Omental fat pad (tissue), 4 donors: ENCODE results near the gene CHMP1B. TPM values are rescaled to one million over a fixed set of nuclear protein-coding genes. Genes with fewer than 3 reads are reported as not detected.

Source experiments
- ATAC-seq: fragments of 150-250 bp; one replicate; pipeline ENCODE4 v1.9.1; 2016; ENCODE audit warnings: mild to moderate bottlenecking, moderate library complexity; ENCODE audit not compliant: low FRiP score
- DNase-seq: peaks from one replicate; pipeline ENCODE4 v3.0.0-alpha.2; 2019; ENCODE audit warnings: low spot score
- total RNA-seq, 4 donors: library from RNA; depleted of rRNA; stranded (reverse); fragments of >200 nt; gene quantifications; one replicate each; pipeline ENCODE4 v1.1.0, GENCODE V29; 2016
- TF ChIP-seq, protein P1 (sequence below), 3 donors: fragments of 450-650 bp; IDR thresholded peaks; one replicate each; pipeline ENCODE4 v1.5.1; 2016 to 2017; ENCODE audit warnings: antibody characterized with exemption in 3 of 3, mild to moderate bottlenecking in 3 of 3, moderate library complexity in 2 of 3

CHMP1B gene
- total RNA-seq, 4 donors from 2014 or later, result 32.5 to 80.5 (median 44.5) TPM

- DNase-seq, result no peak
- ATAC-seq, result no peak
- TF ChIP-seq, protein P1, sequence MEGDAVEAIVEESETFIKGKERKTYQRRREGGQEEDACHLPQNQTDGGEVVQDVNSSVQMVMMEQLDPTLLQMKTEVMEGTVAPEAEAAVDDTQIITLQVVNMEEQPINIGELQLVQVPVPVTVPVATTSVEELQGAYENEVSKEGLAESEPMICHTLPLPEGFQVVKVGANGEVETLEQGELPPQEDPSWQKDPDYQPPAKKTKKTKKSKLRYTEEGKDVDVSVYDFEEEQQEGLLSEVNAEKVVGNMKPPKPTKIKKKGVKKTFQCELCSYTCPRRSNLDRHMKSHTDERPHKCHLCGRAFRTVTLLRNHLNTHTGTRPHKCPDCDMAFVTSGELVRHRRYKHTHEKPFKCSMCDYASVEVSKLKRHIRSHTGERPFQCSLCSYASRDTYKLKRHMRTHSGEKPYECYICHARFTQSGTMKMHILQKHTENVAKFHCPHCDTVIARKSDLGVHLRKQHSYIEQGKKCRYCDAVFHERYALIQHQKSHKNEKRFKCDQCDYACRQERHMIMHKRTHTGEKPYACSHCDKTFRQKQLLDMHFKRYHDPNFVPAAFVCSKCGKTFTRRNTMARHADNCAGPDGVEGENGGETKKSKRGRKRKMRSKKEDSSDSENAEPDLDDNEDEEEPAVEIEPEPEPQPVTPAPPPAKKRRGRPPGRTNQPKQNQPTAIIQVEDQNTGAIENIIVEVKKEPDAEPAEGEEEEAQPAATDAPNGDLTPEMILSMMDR (IDR thresholded peaks at IDR 0.05), result no peak
Observed at GRCh38 chr18:11897781-11898180, 46.6 kb downstream of the CHMP1B start.

- TF ChIP-seq, protein P1 (IDR thresholded peaks at IDR 0.05), result no peak
- ATAC-seq (no peak), DNase-seq (no peak)
Observed at GRCh38 chr18:11899063-11899462, 47.9 kb downstream of the CHMP1B start.

DNA sequence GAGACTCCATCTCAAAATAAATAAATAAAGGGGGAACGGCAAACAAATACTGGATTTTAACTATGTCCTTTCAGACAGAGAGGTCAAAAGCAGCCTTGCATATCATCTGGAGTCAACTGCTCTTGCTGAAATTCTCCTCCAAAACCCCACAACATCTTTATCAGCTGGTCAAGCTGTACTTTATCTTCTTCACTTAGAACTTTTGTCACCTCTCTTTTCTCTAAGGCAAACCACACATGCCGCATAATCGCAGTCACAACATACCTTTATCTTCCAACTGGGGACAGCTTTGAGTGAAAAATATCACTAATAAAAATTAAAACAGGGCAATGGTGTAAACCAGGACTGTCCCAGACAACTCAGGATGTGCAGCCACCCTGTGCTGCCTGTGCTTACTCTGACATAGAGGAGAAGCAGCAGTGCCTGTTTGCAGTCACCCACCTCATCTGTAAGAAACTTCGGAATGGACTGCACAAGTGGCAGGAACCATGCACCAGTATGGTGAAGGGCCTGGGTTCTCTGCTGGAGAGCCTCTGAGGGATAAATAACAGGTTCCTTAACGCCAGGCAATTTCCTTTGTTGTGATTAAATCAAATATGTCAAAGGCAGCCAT, 50.7 kb downstream of the CHMP1B start:
- TF ChIP-seq, protein P1 (IDR thresholded peaks at IDR 0.05), result no peak
- ATAC-seq (no peak), DNase-seq (no peak)

DNA sequence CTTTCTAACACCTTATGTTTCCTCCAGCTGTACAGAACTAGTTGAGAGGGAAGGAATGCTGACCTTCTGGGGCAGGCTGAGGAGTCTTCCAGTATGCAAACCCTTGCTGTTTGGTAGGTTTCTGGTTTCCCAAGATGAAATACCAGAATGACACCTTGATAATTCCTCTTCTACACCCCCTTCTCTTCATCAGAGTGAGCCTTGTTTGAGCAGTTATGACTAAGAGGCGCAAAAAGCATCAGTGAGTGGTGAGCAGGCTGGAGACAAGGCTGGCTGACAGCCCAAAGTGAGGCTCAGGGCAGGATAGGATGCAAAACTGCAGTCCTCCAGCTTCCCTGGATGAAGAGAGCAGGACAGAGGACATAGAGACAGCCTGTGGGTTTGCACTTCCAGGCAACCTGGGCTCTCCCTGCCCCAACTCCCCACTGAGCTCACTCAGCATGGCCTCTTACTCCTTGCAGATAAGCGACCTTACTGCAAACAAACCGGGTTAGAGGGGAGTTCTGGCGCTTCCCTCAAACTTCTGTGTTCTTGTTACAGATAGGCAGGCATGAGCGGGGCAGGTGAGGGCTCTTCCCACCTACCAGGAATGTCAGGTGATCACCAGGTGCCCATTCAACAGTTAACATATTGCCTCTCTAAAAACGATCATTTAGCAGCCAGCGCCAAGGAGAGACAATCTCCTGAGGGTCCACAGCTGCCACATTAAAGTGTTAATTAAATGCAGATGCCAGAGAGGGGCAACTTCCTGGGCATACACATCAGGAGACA, 51.5 kb downstream of the CHMP1B start:
- no peak for DNase-seq
- peak; percentile 47 for ATAC-seq
- TF ChIP-seq, protein P1 (IDR thresholded peaks at IDR 0.05), result no peak

Other genes with a start within 250 kb of the CHMP1B start
- not detected for gene SLC35G4, start 241.8 kb upstream of the CHMP1B start, total RNA-seq
- gene GNAL, start 162.1 kb upstream of the CHMP1B start, total RNA-seq, result 10 to 100 TPM in 1 of 4 donors, 1 to 10 TPM in 3; 1.9 to 12.8 (median 7.0) TPM
- 10 to 100 TPM; 11.0 to 49.2 (median 28.8) TPM for gene MPPE1, start 56.9 kb downstream of the CHMP1B start, total RNA-seq
- gene IMPA2, start 130.1 kb downstream of the CHMP1B start, total RNA-seq, result 10 to 100 TPM; 18.7 to 31.6 (median 27.7) TPM
- not detected for gene ANKRD62, start 242.4 kb downstream of the CHMP1B start, total RNA-seq